ENCODE measurements around the gene TNNC2.

- TF ChIP-seq CTCF (IDR thresholded peaks at IDR 0.05; ENCODE audit: insufficient read depth, low read length, poor library complexity, severe bottlenecking) (no peak), EZH2phosphoT487 (conservative IDR thresholded peaks at IDR 0.05; ENCODE audit: low read length) (no peak)
These were observed 13.6 kb upstream of the TNNC2 start for GRCh38 chr20:45840700-45841198.

Data from SU-DHL-6 (cell line).